Kasumi-1 (cell line): ENCODE data around the gene NPFFR1.
"Not testable (repeated sequence)": the region's sequence is repeated elsewhere in the genome, so short reads cannot be mapped to it uniquely, and the experiment has no call there.

Experiments
- DNase-seq, 2 experiments: peaks; one replicate each; lab custom pipeline; 2025; lab: John Stamatoyannopoulos, UW

NPFFR1 gene

GRCh38 chr10:70222811-70223447, 60.9 kb downstream of the NPFFR1 start:
- not testable (repeated sequence) for DNase-seq

DNA sequence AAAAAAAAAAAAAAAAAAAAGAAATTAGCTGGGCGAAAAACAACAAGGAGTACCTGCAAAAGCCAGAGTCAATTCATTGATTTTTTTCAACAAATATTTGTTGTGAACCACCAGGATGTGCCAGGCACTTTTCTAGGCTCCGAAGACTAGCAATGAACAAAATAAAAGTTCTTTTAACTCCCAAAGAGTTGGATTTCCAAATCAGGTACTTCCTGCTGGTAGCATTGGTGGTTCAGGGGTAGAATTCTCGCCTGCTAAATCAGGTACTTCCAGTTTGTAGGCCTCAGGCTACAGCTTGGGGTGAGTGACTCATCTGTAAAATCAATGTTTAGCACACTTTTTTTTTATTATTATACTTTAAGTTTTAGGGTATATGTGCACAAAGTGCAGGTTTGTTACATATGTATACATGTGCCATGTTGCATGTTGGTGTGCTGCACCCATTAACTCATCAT, 61.4 kb downstream of the NPFFR1 start:
- DNase-seq, result peak in 1 of 2 experiments; percentile 15

GRCh38 chr10:70221030-70221429, 62.8 kb downstream of the NPFFR1 start:
- no peak for DNase-seq

- no peak for DNase-seq
Observed at GRCh38 chr10:70212879-70213278, 70.9 kb downstream of the NPFFR1 start.

DNA sequence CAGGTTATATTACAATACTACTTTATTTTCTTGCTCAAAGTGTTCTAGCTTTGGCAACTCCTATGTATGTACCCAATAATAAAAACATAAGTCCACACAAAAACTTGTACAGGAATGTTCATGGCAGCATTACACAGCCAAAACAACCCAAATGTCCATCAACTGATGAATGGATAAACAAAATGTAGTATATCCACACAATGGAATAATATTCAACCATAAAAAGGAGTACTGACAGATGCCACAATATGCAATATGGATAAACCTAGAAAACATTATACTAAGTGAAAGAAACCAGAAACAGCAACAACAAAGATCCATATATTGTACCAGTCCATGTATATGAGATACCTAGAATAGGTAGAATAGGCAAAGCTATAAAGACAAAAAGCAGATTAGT, 71.5 kb downstream of the NPFFR1 start:
- no peak for DNase-seq

- DNase-seq, result no peak
Observed at GRCh38 chr10:70206762-70207161, 77.0 kb downstream of the NPFFR1 start.

GRCh38 chr10:70201105-70201504, 82.7 kb downstream of the NPFFR1 start:
- no peak for DNase-seq

GRCh38 chr10:70198696-70199466, 84.9 kb downstream of the NPFFR1 start:
- peak in 1 of 2 experiments; percentile 18 for DNase-seq
